HEK293T (cell line): ENCODE measurements around the gene TNS3.

ENCODE experiments used
- ELF4 ChIP-seq: fragments of 450-650 bp; IDR thresholded peaks from 2 replicates; pipeline ENCODE4 v1.6.1; 2017; ENCODE audit warnings: antibody characterized with exemption
- FOXA1 ChIP-seq: fragments of 450-650 bp; IDR thresholded peaks from 2 replicates; pipeline ENCODE4 v1.6.1; 2016; ENCODE audit warnings: mild to moderate bottlenecking
- LEF1 ChIP-seq: fragments of 450-650 bp; IDR thresholded peaks from 2 replicates; pipeline ENCODE4 v1.6.1; 2017; ENCODE audit warnings: mild to moderate bottlenecking, borderline replicate concordance
- ZNF384 ChIP-seq: fragments of 450-650 bp; IDR thresholded peaks from 2 replicates; pipeline ENCODE4 v1.6.1; 2016

- no peak for TF ChIP-seq LEF1
- TF ChIP-seq ELF4: no peak
- no peak for TF ChIP-seq ZNF384
- no peak for TF ChIP-seq FOXA1
These were observed 7.2 kb downstream of the TNS3 start for GRCh38 chr7:47574482-47575329.
